ENCODE results near the gene EN2.

DNA sequence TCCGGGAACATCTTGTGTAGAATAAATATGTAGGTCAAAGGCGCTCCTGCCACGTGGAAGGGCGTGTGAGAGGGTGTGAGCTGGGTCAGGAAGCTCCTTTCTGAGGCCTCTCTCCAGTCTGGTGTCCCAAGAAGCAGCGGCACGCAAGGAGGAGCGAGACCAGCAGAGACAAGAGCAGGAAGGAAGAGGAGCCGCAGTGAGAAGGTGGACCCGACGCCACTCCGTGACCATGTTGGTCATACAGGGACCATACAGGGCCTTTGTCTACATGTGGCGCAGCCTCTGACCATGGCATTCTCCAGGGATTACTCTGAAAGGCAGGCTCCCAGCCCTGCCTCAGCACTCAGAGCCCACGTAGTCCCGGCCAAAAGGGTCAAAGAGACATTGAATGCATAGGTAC, 26.2 kb upstream of the EN2 start:
- TF ChIP-seq, protein P1, sequence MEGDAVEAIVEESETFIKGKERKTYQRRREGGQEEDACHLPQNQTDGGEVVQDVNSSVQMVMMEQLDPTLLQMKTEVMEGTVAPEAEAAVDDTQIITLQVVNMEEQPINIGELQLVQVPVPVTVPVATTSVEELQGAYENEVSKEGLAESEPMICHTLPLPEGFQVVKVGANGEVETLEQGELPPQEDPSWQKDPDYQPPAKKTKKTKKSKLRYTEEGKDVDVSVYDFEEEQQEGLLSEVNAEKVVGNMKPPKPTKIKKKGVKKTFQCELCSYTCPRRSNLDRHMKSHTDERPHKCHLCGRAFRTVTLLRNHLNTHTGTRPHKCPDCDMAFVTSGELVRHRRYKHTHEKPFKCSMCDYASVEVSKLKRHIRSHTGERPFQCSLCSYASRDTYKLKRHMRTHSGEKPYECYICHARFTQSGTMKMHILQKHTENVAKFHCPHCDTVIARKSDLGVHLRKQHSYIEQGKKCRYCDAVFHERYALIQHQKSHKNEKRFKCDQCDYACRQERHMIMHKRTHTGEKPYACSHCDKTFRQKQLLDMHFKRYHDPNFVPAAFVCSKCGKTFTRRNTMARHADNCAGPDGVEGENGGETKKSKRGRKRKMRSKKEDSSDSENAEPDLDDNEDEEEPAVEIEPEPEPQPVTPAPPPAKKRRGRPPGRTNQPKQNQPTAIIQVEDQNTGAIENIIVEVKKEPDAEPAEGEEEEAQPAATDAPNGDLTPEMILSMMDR (IDR thresholded peaks at IDR 0.05): no peak
- no peak for TF ChIP-seq POLR2A (IDR thresholded peaks at IDR 0.05)

All from right lobe of liver (tissue), 4 donors.